GM18508 (cell line): ENCODE measurements around the gene DLG4.
"Not testable (repeated sequence)": the region's sequence is repeated elsewhere in the genome, so short reads cannot be mapped to it uniquely, and the experiment has no call there.

ENCODE experiments used
- ATAC-seq: cut with Tn5 transposase; IDR thresholded peaks from one replicate; pipeline ENCODE4 v1.9.1; 2021; ENCODE audit warnings: moderate number of reproducible peaks; ENCODE audit not compliant: insufficient read depth, unreplicated experiment

DLG4 gene

DNA sequence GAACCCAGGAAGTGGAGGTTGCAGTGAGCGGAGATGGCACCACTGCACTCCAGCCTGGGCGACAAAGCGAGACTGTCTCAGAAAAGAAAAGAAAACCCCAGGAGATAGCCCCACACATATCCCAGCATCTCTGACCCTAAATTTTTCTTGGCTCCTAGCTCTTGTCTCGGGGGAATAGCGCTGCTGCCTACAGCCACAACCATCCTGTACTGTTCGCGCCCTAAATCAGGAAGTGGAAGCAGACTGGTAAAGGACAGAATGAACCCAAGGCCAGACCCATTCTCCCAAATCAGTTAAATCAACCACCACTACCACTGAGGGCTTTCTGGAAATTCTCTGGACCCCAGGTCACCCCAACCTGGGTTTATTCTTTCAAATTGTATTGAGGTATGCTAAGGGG is 30.2 kb upstream of the DLG4 start:
- ATAC-seq: no peak

DNA sequence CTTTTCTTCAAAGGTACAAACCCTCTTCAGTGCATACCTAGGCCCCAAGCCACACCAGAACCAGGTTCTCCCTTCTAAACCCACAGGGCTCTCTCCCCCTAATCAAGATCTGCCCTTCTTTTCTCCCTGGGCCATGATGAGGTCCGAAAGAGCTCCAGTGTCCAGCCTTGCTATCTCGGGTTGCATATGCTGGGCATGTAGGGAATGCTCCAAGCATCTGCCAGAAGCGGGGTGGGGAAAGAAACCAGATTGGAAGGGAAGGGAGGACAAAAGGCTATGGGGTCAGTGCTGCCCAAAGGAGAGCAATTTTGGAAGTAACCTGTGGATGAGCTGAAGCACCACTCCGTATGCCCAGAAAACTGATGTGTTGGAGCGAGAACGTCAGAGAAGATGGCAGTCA is 29.6 kb upstream of the DLG4 start:
- no peak for ATAC-seq

DNA sequence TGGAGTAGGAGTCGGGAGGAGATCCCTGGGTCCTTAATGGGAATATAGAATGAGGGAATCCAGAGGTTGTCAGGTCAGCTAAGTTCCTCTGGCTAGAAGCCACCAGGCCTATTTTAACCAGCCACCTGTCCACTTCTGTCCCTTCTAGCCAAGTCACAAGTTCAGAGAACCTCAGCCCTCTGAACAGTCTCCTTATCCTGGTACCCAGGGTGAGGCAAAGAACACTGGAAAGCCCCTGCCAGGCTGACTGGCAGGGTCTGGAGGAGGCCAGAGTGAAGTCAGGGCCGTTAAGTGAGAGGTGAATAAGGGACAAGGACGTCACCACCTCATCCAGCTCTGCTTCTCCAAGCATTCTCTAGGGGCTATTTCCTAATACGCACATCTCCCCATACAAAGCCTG is 29.2 kb upstream of the DLG4 start:
- ATAC-seq: no peak

DNA sequence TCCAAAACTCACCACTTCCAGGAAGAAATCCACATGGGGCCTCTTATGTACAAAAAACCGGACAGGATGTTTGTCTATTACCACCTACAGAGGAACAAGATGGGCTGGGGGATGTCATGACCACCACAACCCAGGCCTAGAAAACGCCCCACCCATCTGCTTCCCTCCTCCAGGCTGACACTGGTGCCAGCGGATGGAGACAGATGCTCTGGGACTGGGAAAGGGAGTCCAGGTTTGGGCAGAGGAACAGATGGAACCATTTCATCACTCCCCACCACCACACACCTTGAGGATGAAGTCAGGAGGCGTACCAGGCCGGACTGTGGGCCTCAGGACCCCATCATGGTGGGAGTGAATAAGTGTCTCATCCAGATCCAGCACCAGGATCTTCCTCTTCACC is 27.1 kb upstream of the DLG4 start:
- ATAC-seq: no peak

DNA sequence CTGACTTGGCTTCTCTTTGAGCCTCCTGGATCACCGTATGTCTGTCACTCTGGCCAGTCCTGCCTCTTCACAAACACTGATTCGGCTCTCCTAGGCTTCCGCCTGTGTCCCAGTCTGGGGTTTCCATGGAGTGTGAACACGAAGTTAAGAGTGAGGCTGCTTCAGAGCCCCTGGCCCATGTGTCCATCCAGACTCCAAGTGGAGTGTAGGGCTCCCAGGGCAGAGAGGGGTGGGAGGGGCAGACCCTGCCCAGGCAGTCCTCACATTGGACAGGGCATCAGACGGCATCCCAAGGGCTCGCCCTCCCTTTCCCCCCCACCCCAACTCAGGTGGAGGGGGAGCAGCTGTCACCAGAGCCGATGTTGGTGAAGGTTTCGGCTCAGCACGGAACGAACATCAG is 24.2 kb upstream of the DLG4 start:
- not testable (repeated sequence) for ATAC-seq

DNA sequence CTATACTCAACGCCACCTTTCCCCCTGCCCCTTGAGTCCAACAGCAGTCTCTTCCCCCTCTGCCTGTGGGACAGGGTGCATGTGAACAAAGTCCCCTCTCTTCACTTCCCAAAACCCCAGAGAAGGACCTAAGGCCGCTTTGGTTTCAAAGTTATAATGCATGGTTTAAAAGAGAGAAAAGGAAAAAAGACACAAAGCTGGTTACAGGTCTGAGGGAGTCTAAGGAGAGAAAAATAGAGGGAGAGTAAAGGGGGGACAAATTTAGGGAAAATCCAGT is 23.8 kb upstream of the DLG4 start:
- ATAC-seq: no peak

DNA sequence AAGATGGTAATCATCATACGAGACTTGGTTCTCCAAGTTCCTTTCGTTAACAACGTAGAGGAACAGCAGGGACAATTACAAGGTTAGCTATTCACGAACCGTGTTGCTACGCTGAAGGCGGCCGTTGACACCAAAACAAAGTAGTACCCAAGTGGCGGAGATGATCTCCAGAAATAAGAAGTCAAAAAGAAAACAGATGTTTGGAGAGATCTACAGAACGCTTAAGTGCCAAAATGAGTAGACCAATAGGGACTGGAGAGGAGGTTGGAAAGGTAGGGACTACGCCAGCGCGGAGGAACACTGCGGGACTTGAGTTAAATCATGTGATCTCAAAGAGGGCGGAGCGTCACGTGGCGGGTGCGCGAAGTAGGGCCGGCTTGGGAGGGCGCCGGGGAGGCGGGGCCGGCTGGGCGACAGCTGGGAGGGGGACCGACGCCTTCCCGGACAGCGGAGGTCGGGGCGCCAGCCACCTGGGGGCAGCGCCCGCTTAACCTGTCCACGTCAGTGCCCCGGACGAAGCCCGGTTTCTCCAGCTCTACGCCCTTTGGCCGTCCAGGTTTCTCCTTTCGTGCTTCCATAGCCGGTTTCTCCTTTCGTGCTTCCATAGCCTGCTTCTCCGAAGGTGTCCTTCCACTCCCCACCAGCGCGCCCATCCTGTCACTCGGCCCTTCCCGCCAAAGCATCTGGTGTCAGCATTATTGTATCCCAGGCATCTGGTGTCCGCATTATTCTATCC is 23.2 kb upstream of the DLG4 start:
- ATAC-seq: peak; percentile 41

DNA sequence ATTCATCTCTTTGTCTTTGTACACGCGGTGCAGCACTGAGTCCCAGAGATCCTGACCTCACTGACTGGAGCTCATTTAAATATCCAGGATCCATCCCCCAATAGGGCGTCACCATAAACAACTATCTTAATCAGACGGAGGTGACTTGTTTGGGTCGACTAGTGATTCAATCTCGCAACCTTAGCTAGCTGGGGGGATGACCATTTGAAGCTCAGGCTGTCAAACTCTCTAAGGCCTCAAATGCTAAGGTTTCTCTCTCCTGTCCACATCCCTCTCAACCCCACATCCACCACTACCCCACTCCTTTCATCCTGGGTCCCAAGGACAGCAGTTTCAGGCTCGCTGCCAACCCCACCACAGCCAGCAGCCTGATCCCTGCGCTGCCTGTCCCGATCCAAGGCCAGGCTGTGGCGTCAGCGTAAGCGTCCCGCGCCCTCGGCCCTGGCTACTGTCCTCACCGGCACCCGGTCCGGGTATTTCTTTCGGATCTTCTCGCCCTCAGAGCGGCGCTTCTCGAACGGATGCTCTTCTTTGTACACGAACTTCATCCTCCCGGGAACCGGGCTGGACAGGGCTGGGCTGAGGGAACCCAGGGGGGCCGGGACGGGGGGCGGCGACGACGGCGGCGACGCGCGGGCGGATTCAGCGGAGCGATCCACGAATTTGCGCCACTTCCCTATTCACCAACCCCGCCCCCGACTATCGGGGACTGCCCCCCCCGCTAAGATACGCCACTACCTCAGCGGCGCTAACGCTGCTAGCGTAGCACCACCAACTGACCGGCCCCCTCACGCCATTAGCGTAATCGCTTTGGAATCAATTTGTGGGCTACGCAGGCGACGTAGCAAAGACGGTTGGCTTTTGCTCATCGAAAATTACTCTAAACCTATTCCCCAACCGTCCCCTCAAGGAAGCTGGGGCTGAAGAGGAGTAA is 22.4 kb upstream of the DLG4 start, which contains the start of gene GABARAP:
TSS of gene GABARAP (minus strand) at position 667 of the 934 bp plus-strand sequence. CDS start at position 548, 119 bp downstream.
- ATAC-seq: peak; percentile 9

DNA sequence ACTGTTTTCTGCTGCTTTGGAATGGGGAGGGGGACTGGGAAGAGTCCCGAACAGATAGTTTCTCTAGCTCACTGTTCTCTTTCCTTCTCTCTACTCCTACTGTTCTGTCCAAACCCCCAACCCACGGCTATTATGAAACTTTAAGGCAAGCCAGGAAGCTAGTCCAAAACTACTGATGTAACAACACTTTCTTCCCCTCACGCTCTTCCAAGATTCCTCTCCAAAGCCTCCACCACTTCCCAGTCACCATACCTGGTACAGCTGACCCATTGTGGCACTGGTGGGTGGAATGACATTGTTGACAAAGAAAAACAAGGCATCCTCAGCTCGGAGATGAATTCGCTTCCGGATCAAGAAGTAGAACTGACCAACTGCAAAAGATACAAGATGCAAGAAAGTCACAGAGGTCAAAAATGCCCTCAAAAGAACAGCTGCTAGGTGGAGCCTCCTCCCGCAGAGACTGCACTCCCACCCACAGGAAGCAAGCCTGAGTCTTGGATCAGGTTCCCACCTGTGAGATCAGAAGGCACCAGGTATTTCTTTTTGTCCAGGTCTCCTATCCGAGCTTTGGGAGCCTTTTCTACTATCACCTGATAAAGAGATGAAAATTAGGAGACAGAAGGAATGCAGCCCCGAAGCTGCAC is 21.6 kb upstream of the DLG4 start:
- no peak for ATAC-seq

DNA sequence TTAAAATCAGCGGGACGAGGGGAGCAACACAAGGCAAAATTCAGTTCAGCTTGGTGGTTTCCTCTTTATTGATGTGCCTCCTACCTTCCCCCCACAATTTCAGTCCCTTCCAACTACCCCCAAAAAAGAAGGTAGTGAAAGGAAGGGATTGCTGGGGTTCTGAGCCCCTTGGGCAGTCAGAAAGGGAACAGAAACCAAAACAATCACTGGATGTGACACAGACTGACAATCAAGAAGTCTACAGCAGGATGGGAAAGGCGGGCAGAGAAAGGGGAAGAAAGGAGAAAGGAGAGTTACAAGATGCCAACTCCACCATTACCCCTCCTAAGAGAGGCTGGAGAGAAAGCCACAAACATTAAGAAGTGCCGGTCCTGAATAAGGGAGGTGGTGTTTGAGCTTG is 20.7 kb upstream of the DLG4 start:
- ATAC-seq: no peak

DNA sequence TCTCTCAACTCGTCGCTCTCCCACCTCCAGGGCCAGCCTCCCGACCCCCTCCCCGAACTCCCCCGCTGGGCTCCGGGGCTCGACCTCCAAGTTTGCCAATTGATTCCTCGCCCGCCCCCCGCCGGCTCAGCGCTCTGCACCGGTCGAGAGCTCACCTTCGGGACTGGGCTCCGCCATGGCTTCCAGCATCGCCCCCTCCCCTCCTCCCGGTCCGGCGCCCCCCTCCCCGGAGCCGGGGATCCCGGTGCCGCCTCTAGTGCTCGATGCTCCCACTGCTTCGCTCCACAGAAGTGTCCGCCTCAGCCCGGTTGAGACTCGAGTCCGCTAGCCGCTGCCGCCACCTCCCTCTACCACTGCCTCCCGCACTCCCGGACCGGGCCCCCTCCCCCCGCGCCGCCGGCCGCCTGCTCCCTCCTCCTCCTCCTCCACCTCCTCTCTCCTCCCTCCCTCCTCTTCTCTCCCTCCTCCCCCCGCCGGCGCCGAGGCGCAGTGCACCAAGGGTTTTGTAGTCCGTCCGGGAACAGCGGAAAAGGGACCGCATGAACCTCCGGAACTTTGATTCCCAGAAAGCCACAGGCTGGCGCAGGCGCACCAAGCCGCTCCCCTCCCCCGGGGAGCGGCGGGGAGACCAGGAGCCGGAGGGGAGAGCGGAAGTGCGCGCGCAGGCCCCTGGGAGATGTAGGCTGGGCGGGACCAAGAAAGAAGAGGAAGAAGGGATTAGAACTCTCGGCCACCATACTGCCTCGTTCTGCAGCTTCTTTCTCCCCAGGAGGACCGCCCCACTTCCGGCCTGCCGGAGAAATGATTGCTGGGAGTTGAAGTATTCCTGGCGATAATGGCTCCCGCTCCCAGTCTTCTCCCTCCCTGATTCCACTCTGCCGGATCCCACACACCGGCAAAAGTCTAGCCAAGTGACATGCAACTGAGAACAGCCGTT is 19.7 kb upstream of the DLG4 start, which contains the start of gene PHF23:
TSS of gene PHF23 (minus strand) at position 367 of the 937 bp plus-strand sequence. CDS start at position 189, 178 bp downstream.
- ATAC-seq: no peak

DNA sequence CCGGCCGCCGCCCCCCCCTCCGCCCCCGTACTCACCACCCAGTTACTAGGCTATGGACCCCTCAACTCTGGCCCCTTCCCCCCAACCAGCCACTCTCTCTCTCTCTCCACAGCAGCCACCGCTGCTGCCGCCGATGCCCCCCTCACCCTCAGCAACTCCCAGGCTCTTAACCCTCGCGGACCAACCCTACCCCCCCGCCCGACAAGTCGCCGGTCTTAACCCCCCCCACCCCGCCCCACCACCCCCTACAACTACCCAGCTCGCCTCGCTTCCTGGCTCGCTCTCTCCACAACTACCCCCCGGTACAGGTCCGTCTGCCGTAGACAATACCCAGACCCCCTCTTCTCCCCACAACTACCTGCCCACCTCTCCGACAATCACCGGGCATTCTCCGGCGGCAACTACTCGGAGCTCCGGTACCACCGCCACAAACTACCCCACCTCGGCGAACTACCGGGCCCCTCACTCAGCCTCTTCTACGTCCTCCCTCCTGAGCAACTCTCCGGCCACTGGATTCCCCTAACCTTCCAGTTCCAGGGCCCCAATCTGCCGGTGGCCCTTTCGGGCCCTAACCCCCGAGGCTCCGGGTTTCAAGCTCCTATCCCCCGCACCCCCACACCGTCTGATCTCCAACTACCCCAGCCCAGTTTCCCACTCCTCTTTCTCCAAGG is 18.9 kb upstream of the DLG4 start:
- ATAC-seq: no peak

DNA sequence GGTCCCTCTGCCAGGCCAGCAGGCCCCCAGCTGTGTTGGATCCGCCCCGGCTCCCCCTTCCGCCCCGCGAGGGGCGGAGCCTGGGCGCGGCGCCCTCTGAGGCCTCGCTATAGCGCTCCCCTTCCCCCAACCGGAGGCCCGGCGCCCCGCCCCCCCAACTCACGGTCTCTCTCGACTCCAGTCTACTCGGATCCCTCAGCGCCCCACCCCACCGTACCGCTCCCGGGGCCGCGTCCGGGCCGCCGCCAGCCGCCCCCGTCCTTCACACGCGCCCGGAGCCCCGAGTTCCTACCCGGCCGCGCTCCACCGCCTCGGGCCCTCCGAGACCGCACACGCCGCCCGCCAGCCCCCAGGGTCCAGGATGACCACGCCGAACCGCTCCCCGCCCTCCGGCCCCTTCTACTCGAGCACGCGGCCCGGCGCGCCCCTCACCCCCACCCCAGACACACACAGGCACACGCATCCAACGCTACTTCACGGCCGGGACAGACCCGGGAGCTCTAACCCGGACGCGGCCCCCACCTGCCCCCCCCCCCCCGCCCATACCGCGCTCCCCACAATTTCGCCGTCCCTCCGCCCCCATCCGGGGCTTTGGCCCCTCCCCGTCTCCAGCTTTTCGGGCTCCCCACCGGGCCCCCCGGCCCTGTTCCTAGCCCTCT is 18.3 kb upstream of the DLG4 start:
- no peak for ATAC-seq

DNA sequence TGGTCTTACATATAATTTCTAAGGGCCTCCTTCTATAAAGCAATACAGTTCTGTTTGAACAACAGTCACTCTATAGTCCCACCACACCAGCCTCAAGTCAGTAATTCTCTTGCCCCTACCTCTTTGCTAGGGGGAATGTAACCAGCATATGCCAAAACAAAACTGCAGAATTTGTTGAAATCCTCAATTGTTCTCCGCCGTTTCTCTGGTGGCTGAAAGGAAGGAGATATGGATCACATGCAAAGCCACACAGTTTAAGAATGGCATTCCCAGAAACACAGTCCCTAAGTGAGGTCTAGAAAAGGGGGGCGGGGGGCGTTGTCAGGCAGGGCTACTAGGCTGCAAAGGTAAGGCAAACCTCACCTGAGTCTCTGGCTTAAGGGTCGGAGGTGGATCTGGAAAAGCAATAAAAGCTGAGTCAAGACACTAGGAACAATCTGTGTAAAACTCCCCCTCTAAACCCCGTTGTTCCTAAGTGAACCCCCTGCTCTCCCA is 17.7 kb upstream of the DLG4 start:
- ATAC-seq: no peak

DNA sequence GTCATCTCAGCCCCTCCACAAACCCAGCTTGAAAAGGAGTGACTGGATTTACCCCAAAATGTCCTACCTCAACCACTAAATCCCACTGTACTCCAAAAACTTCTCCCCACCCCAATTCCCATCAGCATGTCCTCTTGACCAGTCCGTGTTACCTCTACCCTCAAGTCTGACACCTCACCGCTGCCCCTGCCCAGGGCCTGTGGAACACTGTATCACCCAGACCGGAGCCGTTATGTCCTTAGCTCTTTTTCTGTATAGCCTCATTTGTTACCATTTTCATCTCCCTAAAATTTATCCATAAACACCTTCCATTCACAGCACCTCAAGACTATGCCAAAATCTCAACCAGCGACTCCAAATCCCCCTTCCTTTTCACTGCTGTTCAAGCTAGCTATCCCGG is 17.2 kb upstream of the DLG4 start:
- no peak for ATAC-seq

DNA sequence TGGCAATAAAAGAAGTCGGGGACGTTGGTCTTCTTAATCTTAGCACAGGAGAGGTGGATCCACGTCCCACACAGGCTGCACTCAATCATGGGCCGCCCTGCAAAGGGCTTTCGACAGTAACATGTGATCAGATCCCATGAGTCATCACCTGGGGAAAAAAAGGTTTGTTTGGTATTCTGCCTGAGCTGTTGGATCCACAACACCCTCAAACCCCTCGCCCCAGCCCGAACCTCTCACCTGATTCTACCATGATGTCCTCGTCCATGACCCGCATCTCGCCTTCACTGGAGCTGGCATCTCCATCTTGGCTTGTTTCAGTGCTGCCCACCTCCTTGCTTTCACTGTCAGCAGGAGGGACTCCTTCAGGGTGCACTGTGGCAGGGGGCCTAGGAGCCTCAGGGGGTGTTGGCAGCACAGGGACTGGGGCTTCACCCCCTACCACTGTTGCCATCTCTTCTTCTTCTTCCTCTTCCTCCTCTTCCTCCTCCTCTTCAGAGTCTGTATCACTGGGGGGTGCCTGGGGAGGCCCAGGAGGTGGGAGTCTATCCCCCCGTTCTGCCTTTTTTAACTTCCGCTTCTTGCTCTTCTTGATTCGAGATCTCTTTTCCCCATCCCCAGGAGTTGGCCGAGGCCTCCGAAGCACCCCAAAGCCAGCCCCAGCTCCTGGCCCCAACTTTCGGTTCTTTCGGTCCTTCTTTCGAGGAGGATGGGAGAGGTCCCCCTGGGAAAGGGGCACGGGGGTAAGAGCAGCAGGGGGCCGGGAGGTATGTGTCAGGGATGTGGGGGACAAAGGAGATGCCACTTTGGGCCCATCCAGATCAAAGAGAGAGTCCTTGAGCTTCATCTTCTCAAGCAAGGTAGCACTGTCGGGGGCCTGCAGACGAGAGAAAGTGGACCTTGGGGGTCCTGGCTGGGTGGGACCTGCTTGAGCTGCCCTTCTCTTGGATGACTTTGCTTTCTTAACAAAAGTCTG is 16.3 kb upstream of the DLG4 start:
- ATAC-seq: no peak

DNA sequence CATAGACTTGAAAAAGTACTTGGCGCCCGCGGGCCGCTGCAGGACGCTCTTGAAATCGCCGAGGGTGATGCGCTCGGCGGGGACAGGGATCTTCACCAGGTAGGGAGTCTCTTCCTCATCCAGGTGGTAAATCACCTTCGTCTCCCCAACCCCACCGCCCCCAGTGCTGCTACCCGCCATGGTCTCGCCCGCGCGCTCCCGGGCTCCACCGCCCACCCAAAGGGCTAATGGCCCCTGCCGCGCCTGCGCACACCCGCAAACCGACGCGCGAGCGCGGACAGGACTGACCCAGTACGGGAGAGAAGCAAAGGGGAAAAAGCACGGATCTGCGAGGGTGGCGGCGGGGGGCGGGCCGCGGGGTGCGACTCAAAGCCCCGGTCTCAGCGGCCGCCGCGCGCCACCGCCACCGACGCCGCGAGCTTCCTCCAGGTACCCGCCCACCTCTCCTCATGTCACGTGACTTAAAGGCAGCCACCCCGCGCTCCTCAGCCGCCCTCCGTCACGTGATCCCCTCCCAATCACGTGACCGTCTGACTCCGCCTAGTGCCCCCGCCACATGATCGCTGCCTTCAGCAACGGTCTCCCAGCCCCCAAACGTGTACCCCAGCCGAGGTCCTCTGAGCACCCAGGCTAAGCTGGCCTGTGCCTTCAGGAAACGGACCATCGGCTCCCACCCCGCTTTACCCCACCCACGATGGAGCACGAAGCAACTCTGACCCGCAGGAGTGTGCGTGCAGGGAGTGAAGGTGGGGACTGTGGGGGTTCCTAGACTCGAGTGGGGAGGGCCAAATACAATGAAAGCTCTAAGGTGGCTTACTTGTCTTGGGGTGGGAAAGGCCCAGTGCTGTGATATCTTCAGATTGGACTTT is 14.7 kb upstream of the DLG4 start, which contains the start of gene DVL2:
TSS of gene DVL2 (minus strand) at position 435 of the 869 bp plus-strand sequence. CDS start at position 180, 255 bp downstream.
- no peak for ATAC-seq
